Uterus (tissue), 4 donors: ENCODE measurements around the gene VKORC1L1. TPM values are rescaled to one million over a fixed set of nuclear protein-coding genes. Genes with fewer than 3 reads are reported as not detected.
"Not testable (repeated sequence)": the region's sequence is repeated elsewhere in the genome, so short reads cannot be mapped to it uniquely, and the experiment has no call there.

Source experiments
- DNase-seq, 2 donors: peaks; one replicate each; pipeline ENCODE4 v3.0.0-alpha.2; 2019 to 2020
- H3K27ac ChIP-seq, 2 donors: fragments of 200-600 bp; sonication (generic); 1 replicate in 1 of 2; 2 replicates in 1 of 2; pipeline ENCODE4 v1.5.1; 2016 to 2018
- H3K27me3 ChIP-seq, 2 donors: fragments of 200-600 bp; sonication (generic); one replicate each; pipeline ENCODE4 v1.5.1; 2018 to 2019; ENCODE audit warnings: control low read depth in 1 of 2
- H3K36me3 ChIP-seq, 2 donors: fragments of 200-600 bp; sonication (generic); one replicate each; pipeline ENCODE4 v1.5.1; 2019; ENCODE audit warnings: control low read depth in 1 of 2
- H3K4me1 ChIP-seq, 2 donors: fragments of 200-600 bp; sonication (generic); one replicate each; pipeline ENCODE4 v1.5.1; 2018 to 2019; ENCODE audit warnings: control low read depth in 1 of 2
- H3K4me3 ChIP-seq, 2 donors: fragments of 200-600 bp; sonication (generic); 1 replicate in 1 of 2; 2 replicates in 1 of 2; pipeline ENCODE4 v1.5.1; 2018 to 2019; ENCODE audit warnings: mild to moderate bottlenecking in 1 of 2
- H3K9me3 ChIP-seq, 2 donors: fragments of 200-600 bp; sonication (generic); one replicate each; pipeline ENCODE4 v1.5.1; 2019; ENCODE audit warnings: control low read depth in 1 of 2
- POLR2A ChIP-seq, 2 donors: fragments of 450-650 bp; IDR thresholded peaks; one replicate each; pipeline ENCODE4 v1.6.1; 2016; ENCODE audit warnings: antibody characterized with exemption in 2 of 2, mild to moderate bottlenecking in 1 of 2, moderate library complexity in 1 of 2
- intact Hi-C: fragments of 100-400 bp; cut with DNase I; formaldehyde crosslinking; loops from one replicate; pipeline ENCODE4 v1.15.1; 2023; ENCODE audit warnings: low total_unique reads
- total RNA-seq, 4 donors: library from RNA; depleted of rRNA in 3 of 4; stranded (reverse); fragments of >200 nt in 3 of 4; gene quantifications; one replicate each; pipeline versions ENCODE4 v1.1.0 to v1.2.4, GENCODE V29; 2014 to 2023
- TF ChIP-seq, protein P1 (sequence below), 4 experiments: fragments of 200-600 bp in 2 of 4; fragments of 450-650 bp in 2 of 4; sonication (generic) in 2 of 4; IDR thresholded peaks; one replicate each; pipeline ENCODE4 v1.5.1; 2016 to 2019; ENCODE audit warnings: antibody characterized with exemption in 4 of 4, mild to moderate bottlenecking in 2 of 4, moderate library complexity in 1 of 4
- donor health status: DM: yes; HTN: yes; CAD: no.

VKORC1L1 gene
- total RNA-seq, 4 donors from 2014 or later, result 12.3 to 33.9 (median 20.6) TPM

DNA sequence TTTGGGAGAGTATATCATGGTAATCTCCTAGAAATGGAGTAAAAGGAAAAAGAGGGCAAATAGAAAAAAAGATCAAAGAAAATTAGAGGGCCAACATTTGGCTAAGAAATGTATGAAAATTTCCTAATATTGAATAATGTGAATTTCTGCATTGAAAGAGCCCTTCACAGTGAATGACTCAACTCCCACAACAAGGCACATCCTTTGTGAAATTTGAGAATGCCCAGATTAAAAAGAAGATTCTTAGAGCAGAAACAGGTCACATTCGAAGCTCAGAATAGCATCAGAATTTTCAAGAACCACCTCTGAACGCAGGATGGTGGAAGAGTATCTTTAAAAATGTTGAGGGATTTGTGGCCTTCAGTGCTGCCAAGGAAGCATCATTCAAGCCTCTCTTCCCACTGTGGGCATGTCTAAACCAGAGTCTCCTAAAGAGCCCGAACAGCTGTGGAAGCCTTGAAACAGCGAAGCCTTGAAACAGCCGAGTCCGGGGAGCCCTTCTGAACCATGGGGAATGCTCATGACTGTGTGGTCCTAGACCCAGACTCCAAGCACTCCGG lies 65.5 kb downstream of the VKORC1L1 start:
- intact Hi-C loops, result no loop called here
- no peak for DNase-seq
- H3K27me3 ChIP-seq, result no peaks in the 10 kb centered on the region

DNA sequence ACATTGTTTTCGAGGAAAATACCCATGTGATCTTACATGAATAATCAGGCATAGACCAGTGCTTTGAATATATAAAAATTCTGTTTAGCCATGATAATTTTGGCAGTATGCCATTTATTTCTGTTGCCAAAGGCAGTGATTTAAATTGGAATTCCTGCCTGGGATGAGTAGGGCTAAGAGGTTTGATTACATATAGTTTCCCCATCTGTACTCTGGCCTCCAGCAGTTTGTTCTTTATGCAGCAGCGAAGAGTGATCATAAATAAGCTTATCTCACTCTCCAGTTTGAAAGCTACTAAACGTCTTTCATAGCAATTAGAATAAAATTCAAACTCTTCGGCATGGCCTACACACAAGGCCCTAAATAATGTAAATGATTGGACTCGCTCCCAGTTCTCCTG lies 72.9 kb downstream of the VKORC1L1 start:
- H3K27ac ChIP-seq, H3K9me3 ChIP-seq, H3K4me3 ChIP-seq, intact Hi-C loops, H3K36me3 ChIP-seq, DNase-seq, H3K4me1 ChIP-seq, H3K27me3 ChIP-seq: not testable (repeated sequence)

More for the DNA sequence above, 65.5 kb downstream of the VKORC1L1 start:
- no peaks in the 10 kb centered on the region for H3K9me3 ChIP-seq
- H3K36me3 ChIP-seq, result no peaks in the 10 kb centered on the region
- TF ChIP-seq, protein P1, sequence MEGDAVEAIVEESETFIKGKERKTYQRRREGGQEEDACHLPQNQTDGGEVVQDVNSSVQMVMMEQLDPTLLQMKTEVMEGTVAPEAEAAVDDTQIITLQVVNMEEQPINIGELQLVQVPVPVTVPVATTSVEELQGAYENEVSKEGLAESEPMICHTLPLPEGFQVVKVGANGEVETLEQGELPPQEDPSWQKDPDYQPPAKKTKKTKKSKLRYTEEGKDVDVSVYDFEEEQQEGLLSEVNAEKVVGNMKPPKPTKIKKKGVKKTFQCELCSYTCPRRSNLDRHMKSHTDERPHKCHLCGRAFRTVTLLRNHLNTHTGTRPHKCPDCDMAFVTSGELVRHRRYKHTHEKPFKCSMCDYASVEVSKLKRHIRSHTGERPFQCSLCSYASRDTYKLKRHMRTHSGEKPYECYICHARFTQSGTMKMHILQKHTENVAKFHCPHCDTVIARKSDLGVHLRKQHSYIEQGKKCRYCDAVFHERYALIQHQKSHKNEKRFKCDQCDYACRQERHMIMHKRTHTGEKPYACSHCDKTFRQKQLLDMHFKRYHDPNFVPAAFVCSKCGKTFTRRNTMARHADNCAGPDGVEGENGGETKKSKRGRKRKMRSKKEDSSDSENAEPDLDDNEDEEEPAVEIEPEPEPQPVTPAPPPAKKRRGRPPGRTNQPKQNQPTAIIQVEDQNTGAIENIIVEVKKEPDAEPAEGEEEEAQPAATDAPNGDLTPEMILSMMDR (IDR thresholded peaks at IDR 0.05), result no peak
- TF ChIP-seq POLR2A (IDR thresholded peaks at IDR 0.05), result no peak
- H3K4me3 ChIP-seq, result no peak overlapping the region
- H3K27ac ChIP-seq, result no peak overlapping the region
- no peaks in the 10 kb centered on the region for H3K4me1 ChIP-seq

DNA sequence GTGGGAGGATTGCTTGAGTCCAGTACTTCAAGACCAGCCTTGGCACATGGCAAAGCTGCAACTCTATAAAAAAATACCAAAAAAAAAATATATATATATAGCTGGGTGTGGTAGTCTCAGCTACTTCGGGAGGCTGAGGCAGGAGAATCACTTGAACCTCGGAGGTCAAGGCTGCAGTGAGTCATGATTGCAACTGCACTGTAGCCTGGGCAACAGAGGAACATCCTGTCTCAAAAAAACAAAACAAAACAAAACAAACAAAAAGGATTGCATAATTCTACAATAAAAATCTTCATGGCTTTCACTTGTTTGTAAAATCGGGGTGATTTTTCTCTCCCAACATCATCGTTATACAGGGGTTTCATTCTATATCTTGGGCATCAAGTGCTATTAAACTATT lies 74.0 kb downstream of the VKORC1L1 start:
- Histone ChIP-seq H3K4me1 (no peaks in the 10 kb centered on the region), H3K9me3 (no peaks in the 10 kb centered on the region), H3K27me3 (no peaks in the 10 kb centered on the region), H3K36me3 (no peaks in the 10 kb centered on the region), H3K27ac (no peak overlapping the region), H3K4me3 (no peak overlapping the region)
- intact Hi-C loops, result no loop called here
- TF ChIP-seq, protein P1 (IDR thresholded peaks at IDR 0.05), result no peak
- TF ChIP-seq POLR2A (IDR thresholded peaks at IDR 0.05), result no peak
- DNase-seq, result peak in 1 of 2 donors; percentile 29

DNA sequence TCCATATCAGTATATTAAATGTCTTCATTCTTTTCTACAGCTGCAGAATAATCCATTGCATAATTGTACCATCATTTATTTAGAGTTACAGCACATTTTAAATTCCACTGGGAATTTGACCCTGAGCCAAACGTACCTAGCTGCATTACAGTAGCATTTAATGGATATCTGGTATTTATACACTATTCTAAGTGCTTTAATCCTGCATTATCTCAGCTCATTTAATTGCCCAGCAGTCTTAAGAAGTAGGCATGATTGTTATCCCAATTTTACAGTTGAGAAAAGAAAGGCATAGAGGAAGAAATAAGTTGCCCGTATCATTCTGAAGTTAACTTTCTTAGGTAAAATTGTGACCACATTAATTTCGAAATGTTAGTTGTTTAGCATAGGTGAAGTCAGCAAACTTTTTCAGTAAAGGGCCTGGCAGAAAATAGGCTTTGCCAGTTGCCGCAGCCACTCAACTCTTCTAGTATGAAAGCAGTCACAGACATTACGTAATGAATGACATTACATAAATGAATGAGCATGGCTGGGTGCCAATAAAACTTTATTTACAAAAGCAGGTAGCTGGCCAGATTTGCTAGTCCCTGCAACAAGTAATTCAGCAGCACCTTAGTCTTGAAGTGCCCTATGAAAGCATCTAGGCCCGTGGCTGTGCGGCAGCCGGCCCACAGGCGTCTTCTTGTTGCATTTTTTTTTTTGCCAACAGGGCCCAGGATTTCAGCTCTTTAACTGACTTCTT lies 79.1 kb downstream of the VKORC1L1 start:
- Histone ChIP-seq H3K4me3 (no peak overlapping the region), H3K4me1 (no peaks in the 10 kb centered on the region), H3K27me3 (no peaks in the 10 kb centered on the region), H3K36me3 (no peaks in the 10 kb centered on the region), H3K27ac (no peak overlapping the region), H3K9me3 (no peaks in the 10 kb centered on the region)
- intact Hi-C loops, result no loop called here
- no peak for TF ChIP-seq POLR2A (IDR thresholded peaks at IDR 0.05)
- TF ChIP-seq, protein P1 (IDR thresholded peaks at IDR 0.05), result no peak
- DNase-seq, result no peak

DNA sequence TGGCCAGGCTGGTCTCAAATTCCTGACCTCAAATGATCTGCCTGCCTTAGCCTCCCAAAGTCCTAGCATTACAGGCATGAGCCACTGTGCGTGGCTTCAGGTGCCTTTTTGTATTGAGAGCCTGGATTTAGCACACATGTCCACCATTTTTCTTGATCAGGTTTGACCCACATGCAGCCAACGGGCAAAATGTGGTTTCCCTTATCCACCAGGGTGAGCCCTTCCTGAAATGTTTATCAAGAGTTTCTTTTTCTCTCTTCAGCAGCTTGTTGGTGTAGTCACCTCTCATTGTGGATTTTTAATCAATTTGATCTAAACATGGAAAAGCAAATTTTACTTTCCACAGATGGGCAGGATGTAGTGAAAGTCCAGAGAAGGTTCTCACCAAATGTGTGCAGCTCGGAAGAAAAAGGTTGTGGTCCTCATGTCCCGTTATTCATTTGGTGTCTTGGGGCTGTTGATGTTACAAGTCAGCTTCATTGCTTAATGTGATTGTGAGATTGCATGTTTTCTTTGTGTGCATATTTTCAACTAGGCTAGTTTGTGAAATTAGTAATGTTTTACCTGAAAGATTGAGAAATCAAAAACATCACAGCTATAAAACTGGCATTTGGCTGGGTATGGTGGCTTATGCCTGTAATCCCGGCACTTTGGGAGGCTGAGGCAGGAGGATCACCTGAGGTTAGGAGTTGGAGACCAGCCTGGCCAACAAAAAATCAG lies 80.3 kb downstream of the VKORC1L1 start:
- TF ChIP-seq POLR2A (IDR thresholded peaks at IDR 0.05), result no peak
- TF ChIP-seq, protein P1 (IDR thresholded peaks at IDR 0.05), result no peak
- Histone ChIP-seq H3K27me3 (no peaks in the 10 kb centered on the region), H3K4me1 (no peaks in the 10 kb centered on the region), H3K9me3 (no peaks in the 10 kb centered on the region), H3K27ac (no peak overlapping the region), H3K4me3 (no peak overlapping the region), H3K36me3 (no peaks in the 10 kb centered on the region)
- intact Hi-C loops, result no loop called here
- DNase-seq, result no peak
